HG02588 (cell line): Measurements from ENCODE around the gene PTGES.
"Not testable (repeated sequence)": the region's sequence is repeated elsewhere in the genome, so short reads cannot be mapped to it uniquely, and the experiment has no call there.

Experiments used
- ATAC-seq: cut with Tn5 transposase; IDR thresholded peaks from one replicate; pipeline ENCODE4 v1.9.1; 2021; ENCODE audit warnings: mild to moderate bottlenecking, moderate library complexity; ENCODE audit not compliant: unreplicated experiment

PTGES gene, protein sequence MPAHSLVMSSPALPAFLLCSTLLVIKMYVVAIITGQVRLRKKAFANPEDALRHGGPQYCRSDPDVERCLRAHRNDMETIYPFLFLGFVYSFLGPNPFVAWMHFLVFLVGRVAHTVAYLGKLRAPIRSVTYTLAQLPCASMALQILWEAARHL

GRCh38 chr9:129752900-129753729, at the start of gene PTGES:
PTGES (minus strand) TSS chr9:129753042; CDS start chr9:129753012, 30 bp downstream.
- ATAC-seq, result no peak

DNA sequence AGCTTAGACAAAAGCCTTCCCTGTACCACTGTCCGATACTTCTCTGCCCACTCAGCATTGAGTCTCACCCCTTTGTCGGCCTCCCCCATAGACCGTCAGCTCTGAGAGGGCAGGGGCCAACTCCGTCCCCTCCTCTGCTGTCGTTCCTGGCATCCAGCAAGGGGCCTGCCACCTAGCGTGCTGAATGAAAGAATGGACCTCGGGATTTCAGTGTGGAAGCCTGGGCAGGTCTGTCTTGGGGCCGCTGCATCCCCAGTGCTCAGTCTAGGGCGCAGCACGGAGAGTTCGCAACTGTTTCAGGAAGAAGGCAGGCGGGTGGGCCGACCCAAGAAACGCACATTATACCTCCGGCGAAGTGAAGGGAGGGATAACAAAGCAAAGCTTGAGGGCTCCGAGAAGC, 48.7 kb upstream of the PTGES start:
- no peak for ATAC-seq

- no peak for ATAC-seq
These were observed 46.1 kb upstream of the PTGES start for GRCh38 chr9:129798973-129799372.

GRCh38 chr9:129796029-129796428, 43.2 kb upstream of the PTGES start:
- not testable (repeated sequence) for ATAC-seq

GRCh38 chr9:129794549-129794948, 41.7 kb upstream of the PTGES start:
- ATAC-seq, result no peak

- ATAC-seq, result no peak
These were observed 33.6 kb upstream of the PTGES start for GRCh38 chr9:129786481-129786880.

GRCh38 chr9:129785866-129786265, 33.0 kb upstream of the PTGES start:
- ATAC-seq, result no peak

- ATAC-seq, result not testable (repeated sequence)
These were observed 32.1 kb upstream of the PTGES start for GRCh38 chr9:129784970-129785369.

DNA sequence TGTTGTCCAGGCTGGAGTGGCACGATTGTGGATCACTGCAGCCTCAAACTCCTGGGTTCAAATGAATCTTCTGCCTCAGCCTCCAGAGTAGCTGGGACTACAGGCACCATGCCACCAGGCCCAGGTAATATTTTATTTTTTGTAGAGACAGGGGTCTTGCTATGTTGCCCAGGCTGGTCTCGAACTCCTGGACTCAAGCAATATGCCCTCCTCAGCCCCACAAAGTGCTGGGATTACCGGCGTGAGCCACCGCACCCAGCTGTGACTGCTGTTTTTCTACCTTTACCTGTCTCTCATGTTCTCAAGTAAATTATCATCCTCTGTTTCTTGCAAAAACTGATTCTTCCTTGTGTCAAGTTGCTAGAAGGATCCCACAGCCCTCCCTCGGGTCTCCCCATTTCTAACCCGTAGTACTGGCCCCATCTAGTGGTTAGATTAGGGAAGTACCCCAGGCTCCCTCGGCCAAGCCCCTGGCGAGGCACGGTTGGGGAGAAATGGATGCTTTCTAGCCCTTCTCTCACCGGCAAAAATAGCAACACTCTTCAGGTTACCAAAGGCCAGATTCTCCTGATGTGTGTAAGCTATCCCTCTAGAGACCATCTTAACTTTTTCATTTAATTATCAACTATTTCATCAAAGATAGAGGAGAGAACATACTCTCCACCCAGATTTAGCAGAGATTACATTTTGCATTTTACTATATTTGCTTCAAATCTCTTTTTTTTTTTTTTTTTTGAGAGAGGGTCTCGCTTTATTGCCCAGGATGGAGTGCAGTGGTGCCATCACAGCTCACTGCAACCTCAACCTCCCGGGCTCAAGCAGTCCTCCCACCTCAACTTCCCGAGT, 30.9 kb upstream of the PTGES start:
- peak; percentile 50 for ATAC-seq

- no peak for ATAC-seq
These were observed 29.1 kb upstream of the PTGES start for GRCh38 chr9:129781981-129782380.

- no peak for ATAC-seq
These were observed 28.3 kb upstream of the PTGES start for GRCh38 chr9:129781131-129781530.

DNA sequence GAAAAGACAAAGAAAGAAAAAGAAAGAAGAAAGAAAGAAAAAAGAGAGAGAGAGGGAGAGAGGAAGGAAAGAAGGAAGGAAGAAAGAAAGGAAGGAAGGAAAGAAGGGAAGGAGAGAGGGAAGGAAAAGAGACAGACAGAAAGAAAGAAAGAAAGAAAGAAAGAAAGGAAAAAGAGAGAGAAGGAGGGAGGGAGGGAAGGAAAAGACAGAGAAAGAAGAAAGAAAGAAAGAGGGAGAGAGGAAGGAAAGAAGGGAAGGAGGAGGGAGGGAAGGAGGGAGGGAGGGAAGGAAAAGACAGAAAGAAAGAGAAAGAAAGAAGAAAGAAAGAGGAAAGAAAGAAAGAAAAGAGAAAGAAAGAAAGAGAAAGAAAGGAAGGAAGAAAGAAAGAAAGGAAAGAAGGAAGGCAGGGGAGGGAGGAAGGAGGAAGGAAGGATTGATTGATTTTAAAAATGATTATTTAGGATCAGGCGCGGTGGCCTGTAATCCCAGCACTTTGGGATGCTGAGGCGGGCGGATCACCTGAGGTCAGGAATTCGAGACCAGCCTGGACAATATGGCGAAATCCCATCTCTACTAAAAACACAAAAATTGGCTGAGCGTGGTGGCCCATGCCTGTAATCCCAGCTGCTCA, 26.8 kb upstream of the PTGES start:
- no peak for ATAC-seq

DNA sequence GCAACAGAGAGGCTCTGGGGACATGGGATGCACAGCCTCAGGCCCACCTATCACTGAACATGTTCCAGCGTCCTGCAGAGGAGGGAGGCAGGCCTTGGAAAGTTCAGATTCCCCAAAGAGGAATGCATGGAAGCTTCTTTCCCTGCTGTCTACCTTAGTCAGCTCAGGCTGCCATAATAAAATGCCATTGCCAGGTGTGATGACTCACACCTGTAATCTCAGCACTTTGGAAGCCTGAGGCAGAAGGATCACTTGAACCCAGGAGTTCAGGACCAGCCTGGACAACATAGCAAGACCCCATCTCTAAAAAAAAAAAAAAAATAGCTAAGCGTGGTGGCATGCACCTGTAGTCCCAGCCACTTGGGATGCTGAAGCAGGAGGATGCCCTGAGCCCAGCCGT, 25.6 kb upstream of the PTGES start:
- no peak for ATAC-seq

GRCh38 chr9:129777769-129778130, 24.9 kb upstream of the PTGES start:
- ATAC-seq, result no peak

GRCh38 chr9:129776938-129777768, 24.3 kb upstream of the PTGES start:
- no peak for ATAC-seq

DNA sequence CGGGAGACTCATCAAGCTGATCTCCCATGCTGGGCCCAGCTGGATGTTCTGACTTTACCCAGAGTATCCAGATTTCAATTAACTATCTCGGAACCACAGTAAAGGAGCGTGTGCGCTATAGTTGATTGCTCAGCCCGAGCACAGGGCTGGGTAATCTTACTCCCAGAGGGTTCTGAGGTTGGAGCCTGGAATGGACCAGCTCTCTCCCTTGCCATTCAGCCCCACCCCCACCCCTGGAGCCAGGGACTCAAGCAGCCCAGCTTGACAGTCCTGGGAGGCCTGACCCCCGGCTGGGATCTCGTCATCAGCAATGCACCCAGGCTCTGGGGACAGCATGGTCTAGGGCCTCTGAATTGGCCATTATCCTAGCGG, 23.7 kb upstream of the PTGES start:
- ATAC-seq, result no peak

GRCh38 chr9:129776096-129776495, 23.3 kb upstream of the PTGES start:
- ATAC-seq, result not testable (repeated sequence)

DNA sequence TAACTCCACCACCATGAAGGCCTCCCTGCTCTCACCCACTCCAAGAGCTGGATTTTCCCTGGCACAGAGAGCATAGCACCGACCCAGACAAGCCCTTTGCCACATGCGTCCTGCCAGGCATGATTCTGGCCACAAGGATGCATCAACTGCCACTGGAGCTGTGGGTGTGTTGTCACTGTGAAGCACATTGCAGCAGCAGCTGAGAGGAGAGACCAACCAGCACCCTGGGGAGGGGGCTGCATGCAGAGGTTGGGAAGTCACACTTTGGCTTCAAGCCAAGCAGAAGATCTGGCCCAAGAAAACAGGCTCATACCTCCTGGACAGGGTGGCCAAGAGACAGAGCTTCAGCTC, 22.6 kb upstream of the PTGES start:
- no peak for ATAC-seq

DNA sequence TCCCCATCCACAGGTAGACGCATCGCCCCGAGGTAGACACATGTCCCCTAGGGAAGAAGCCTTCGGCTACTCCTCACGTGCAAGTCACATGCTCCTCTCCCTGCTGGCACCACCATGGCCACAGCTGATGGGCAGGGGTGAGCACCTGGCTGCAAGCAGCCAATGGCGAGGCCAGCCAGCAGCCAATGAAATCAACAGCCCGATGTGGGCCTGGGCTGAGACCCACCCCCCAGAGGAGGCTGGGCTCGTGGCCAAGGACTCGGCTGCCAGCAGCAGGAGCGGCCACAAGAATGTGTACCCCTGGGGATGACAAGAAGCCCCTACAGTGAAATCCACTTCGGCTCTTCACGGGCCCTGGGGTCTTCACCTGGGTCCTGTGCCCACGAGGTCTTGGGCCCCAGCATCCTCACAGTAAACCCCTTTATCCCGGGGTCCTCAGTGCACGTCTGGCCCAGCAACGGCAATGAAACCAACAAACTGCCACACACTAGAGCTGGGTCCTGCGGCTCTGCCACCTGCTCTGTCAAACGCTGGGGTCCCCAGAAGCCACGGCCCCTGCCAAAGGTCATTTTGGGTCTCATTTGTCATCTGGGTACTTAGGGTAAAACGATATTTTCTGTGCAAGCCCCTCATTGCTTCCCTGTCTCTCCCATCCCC, 22.1 kb upstream of the PTGES start:
- ATAC-seq, result no peak
